Lung microvascular endothelial cell (primary cell): ENCODE measurements around the gene FBXW5. TPM values are rescaled to one million over a fixed set of nuclear protein-coding genes. Genes with fewer than 3 reads are reported as not detected.

Experiments
- DNase-seq, 2 donors: peaks; one replicate each; pipeline versions ENCODE4 v3.0.0 to v3.0.0-alpha.2; 2010; ENCODE audit warnings: low read depth in 2 of 2
- total RNA-seq: library from RNA; depleted of rRNA; stranded (reverse); fragments of >200 nt; gene quantifications from 2 replicates; pipeline ENCODE4 v1.2.1, GENCODE V29; 2014

Gene FBXW5, protein sequence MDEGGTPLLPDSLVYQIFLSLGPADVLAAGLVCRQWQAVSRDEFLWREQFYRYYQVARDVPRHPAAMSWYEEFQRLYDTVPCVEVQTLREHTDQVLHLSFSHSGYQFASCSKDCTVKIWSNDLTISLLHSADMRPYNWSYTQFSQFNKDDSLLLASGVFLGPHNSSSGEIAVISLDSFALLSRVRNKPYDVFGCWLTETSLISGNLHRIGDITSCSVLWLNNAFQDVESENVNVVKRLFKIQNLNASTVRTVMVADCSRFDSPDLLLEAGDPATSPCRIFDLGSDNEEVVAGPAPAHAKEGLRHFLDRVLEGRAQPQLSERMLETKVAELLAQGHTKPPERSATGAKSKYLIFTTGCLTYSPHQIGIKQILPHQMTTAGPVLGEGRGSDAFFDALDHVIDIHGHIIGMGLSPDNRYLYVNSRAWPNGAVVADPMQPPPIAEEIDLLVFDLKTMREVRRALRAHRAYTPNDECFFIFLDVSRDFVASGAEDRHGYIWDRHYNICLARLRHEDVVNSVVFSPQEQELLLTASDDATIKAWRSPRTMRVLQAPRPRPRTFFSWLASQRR
- total RNA-seq: 115 and 192 TPM in 2 replicates

DNA sequence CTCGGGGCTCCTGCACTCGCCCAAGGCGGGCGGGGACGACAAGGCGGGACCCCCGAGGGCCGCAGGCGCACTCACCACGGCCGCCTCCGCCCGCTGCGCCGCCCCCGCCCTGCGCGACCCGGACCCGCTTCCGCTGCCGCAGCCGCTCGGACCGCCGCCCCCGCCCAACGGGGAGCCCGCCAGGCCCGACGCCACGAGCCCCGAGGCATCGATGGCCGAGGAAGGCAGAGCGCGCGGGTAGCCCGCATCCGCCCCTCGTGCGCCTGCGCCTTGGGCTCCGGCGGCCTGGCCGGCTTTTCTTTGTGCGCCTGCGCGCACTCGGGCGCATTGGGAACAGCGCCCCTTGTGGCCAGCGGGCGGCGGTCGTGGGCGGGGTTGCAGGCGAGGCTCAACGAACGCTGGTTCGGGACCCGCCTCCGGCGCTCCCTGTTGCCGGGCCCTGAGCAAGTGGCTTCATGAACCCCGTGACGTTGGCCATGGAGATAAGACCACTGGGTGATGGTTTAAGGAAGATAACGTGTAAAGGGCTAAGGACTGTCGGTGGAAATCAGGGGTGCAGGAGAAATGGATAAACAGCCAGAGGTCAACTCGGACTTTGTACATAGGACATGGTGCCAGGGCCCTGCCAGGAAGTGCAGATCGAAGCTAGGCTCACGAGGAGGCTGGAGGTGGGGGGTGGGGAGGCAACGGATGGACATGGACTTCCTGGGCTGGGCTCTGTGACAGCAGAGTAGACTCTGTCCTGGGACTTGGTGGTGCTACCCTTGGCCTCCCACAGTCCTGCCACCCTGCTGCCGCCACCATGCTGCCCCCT, at the start of gene FBXW5, which contains the start of gene C8G:
Gene FBXW5, minus strand, starts transcription at position 220 of the 814 bp plus-strand sequence. CDS start 655 bp downstream, outside the sequence.
Gene C8G, plus strand, starts transcription at position 725 of the 814 bp plus-strand sequence. Its CDS starts 78 bp downstream, at position 803.
- peak; percentile 94 to 97 for DNase-seq

DNA sequence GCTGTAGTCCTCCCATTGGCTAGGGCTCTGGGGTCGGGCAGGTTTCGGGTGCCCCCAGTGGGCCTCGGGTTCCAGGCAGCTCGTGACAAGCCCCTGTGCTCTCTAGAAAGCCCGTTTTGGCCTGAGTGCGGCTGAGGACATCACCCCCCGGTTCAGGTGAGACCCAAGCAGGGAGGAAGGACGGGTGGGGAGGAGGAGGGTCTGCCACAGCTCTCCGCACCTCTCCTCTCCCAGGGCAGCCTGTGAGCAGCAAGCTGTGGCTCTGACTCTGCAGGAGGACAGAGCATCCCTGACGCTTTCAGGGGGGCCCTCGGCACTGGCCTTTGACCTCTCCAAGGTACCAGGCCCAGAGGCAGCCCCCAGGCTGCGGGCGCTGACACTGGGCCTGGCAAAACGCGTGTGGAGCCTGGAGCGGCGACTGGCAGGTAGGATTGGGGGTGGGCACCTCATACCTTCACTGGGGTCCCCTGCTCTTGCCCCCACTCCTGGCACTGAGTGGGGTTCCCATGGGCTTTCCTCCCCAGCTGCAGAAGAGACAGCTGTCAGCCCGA, 48.4 kb upstream of the FBXW5 start:
- no peak for DNase-seq

DNA sequence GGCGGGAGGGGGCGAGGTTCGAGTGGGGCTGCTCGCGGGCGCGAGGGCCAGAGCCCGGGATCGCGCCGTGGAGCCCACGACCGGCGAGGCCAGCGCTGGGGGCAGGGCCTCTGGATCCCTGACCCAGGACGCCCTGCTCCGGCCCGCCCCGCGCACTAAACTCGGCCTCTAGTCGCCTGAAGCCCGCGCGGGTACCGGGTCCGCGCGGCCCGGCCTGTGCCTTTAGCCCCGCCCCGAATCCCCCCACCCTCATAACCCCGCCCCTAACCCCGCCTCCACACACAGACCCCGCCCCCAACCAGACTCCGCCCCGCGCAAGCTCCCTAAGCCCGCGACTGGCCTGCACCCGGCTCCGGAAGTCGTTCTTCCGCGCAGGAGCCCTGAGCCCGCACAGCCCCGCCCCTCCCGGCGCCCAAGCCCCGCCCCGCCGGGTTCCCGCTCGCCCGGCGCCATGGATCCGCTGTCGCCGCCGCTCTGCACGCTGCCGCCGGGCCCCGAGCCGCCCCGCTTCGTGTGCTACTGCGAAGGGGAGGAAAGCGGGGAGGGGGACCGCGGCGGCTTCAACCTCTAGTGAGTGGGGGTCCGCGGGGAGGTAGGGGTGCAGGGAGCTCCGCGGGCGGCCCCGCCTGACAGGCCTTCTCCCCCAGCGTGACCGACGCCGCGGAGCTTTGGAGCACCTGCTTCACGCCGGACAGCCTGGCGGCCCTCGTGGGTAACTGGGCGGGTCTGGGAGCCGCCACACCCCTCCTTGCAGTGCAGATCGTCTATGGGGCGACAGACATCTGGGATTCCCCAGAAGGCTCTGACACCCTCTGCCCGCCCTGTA, 47.7 kb upstream of the FBXW5 start, which contains the start of gene PAXX:
Gene PAXX, plus strand, starts transcription at position 430 of the 826 bp plus-strand sequence. Its CDS starts 22 bp downstream, at position 452.
- peak; percentile 93 to 94 for DNase-seq

DNA sequence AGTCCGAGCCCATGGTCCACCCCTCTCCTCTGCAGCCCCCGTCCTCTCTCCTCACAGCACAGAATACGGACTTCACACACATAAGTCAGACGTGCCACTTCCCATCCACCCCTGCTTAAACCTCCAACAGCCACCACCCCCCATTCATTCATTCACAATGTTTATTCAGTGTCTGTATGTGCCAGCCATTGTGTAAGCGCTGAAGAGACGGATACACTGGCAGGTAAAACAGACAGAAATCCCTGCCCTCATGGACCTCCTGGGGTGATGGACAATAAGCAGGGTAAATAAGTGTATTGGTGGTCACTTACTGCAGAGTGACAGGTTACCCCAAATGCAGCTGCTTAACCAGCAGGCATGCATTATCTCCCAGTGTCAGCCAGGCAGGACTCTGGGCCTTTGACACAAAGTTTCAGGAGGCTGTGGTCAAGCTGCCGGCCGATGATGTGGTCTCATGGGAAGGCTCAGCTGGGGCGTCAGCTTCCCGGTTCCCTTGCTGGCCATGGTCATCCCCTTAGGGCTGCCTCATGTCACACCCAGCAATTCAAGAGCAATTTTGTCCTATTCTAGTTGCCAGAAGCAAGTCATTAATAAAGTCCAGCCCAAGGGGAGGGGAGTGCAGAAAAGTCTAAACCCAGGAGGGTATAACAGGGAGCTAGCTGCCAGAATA, 45.8 kb upstream of the FBXW5 start:
- DNase-seq: peak in 1 of 2 donors; percentile 68

DNA sequence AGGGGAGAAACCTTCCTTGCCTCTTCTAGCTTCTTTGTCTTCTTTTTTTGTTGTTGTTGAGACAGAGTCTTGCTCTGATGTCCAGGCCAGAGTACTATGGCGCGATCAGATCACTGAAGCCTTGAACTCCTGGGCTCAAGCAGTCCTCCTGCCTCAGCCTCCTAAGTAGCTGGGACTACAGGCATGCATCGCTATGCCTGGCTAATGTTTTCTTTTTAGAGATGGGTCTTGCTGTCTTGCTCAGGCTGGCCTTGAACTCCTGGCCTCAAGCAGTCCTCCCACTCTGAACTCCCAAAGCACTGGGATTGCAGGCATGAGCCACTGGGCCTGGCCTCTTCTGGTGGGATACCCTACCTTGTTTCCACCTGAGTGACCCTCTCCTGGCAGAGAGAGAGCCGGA, 44.3 kb upstream of the FBXW5 start:
- DNase-seq: no peak

DNA sequence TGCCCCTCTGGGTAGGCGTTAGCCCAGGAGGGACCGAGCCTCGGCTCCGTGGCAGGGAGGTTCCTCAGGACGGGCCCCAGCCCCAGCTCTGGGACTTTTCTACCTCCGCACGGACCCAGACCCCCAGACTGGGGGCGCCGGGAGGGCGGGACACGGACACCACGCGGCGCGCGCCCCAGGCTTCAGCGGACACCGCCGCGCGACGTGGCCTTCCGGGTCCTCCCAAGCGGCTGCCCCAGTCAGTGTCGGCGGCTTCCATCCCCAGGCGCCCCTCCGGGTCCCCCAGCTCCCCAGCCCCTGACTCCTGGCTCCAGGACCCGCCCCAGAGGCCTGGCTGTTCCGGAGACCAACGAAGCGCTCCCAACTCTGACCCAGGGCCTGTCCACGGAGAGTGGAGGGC, 41.3 kb upstream of the FBXW5 start:
- no peak for DNase-seq

DNA sequence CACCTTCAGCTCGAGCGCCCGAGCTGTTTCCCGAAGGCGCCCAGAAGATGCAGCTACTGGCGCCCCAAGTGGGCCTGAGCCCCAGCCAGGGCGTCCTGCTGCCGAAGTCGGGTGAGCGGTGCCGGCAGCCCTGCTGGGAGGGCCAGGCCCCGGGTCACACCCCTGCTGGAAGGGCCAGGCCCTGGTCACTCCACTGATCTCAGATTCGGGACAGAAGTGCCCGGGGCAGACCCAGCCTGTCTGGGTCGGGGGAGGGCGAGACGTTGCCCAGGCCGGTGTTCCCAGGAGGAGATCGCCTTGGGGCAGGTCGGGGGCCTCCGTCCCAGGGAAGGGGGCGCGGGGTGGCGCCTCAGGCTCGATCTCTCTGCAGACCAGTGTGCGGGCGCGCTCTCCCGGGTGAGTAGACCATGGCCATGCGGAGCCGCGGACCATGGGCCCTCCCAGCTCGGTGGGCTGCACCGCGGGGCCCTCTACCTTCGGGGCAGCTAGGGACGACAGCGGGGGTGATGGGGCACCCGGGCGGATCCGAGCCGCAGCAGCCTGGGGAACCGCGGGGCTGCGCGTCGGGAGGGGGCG, 40.6 kb upstream of the FBXW5 start:
- no peak for DNase-seq

DNA sequence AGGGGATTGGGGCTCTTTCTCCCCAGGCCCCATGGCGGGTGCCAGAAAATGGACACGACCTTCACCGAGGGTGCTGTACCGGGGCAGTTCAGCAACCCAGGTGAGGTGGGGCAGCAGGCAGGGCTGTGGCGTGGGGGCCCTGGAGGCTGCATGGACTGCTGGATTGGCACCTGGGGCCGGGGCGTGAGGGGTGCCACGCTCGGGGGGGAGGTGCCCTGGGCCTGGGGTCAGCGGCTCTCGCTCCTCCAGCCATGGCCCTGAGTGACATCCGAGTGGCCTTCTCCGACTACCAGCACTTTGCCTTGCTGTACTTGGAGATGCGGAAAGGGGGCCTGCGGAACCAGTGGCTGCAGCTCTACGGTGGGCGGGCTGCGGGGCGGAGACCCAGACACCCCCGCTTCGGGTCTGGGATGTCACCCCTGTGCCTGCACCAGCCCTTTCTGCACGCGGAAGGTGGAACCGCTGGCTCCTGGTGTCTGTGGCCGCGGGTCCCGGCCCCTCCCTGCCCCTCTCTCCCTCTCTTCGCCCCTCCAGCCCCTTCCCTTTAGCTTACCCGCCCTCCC, 40.0 kb upstream of the FBXW5 start:
- no peak for DNase-seq

DNA sequence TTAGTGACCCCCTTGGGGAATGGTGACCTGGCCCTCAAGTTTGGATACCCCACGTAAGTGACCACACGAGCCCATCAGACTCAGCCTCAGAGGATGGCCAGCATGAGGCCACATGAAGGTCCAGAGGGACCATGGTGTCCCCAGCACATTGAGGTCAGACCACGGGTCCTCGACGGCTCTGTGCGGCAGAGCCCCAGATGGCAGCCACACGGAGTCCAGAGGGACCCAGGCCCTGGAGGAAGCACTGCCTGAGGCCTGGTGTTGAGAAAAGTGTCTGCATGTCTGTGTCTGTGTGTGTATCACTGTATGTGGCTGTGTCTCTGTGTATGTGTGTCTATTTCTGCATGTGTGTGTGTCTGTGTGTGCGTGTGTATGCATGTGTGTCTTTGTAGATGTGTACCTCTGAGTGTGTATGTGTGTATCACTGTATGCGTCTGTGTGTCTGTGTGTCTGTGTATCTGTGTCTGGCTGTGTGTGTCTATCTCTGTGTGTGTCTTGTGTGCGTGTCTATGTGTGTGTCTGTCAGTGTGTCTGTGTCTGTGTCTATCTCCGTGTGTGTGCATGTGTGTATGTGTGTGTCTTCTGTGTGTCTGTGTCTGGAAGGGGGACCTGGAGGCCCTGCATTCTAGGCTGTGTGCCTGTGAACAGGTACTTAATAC, 39.2 kb upstream of the FBXW5 start:
- no peak for DNase-seq

DNA sequence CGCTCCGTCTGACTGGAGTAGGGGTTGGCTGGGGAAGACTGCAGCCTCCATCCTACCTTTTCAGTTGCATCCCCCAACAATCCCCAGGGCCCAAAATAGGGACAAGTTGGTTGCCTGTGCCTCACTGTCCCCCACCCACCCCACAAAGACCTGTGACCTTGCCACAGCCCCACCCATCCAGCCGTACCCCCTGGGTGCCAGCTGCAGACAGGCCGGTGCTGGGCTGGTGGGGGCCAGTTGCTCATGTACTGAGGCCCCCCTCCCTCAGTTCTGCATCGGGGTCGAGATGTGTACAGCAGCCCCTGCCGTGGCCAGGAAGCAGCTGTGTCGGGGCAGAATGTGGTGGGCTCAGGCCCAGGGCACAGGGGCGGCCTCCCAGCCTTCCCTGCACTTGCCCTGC, 38.6 kb upstream of the FBXW5 start:
- no peak for DNase-seq

DNA sequence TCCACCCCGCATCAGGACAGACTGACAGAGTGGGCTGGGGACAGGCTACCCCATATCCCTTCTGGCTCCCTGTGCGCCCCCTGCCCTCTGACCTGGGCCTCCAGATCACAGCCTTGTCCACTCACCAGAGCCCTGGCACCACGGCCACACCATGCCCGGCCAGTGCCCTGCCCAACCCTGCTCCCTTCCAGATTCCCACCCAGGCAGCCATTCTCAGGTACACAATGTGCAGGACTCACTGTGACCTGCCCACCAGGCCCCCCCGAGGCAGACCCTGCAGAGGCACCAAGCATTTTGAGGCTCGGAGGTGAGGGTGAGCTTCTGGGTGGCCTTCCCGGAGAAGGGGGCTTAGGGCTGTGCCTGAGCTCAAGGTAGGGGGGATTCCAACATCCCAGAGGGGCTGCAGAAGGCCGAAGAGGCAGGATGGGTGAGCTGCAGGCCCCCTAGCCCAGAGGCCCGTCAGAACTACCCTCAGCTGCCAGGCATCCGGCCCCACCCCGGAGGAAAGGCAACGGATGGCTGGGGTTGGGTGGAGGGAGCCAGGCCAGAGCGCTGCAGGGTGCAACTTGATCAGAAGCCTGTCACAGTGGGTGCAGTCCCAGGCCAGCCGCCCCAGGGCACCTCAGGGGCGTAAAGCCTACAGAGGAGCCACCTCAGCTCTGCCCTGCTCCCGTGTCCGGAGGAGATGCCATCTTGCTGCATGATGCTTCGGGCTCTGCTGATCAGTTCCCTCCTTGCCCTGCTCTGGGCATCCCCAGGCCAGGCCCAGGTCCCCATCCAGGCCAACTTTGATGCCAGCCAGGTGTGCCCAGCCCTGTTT, 37.9 kb upstream of the FBXW5 start, which contains the start of gene LCNL1:
Gene LCNL1, plus strand, starts transcription at position 762 of the 820 bp plus-strand sequence. CDS start 594 bp downstream, outside the sequence.
- DNase-seq: no peak

DNA sequence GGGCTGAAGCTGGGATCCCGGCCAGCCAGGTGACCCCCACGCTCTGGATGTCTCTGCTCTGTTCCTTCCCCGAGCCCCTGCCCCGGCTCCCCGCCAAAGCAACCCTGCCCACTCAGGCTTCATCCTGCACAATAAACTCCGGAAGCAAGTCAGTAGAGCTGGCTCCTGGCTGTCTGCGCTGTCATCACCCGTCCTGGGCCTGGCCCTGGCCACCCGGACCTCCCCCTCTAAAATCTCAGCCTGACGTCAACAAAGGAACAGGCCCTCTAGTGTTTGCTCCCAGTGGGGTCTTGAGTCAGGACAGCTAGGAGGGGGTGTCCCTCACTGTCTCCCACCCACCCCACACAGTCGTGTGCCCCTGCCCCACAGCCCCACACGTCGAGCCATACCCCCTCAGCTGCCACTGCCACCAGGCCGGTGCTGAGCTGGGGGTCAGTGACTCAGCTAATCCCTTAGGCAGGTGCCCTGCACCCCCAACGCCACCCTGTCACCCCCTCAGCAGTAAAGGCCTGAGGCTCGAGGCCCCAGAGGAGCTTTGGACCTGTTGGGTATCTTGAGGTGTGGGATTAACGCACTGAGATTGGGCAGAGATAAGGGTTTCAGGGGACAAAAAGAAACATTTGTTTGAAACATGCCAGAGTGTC, 37.2 kb upstream of the FBXW5 start:
- peak; percentile 52 to 87 for DNase-seq

DNA sequence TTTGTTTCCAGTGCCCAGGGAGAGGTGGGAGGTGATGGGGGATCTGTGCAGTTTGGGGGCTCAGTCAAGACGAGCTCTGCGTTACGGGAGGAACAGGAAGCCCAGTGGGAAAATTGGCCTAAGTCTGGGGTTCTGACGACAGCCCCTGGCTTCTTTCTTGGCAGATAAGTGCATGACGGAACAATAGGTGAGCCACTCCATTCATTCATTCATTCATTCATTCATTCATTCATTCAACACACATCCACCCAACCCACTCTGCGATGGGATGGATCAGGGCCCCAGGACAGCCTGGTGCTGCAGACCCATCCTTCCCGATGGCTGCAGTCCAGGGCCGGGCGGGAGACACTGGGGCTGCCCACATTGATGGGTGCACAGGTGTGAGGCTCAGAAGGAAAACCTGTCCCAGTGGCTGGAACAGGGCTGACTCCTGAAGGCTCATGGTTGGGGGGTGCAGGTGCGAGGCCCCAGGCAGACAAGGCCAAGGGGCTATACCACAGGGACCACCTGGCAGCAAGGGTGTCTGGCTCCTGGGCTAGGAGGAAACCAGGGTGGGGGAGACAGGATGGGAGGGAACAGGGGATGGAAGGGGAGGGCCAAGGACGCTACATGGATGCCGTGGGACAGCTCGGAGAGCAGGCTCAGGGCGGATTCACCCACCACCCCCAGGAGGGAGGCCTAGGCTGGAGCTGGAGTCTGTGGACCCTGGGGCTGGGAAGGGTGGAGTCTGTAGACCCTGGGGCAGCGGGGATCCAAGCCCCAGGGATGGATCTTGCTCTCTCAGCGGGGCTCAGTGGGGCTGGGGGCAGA, 36.3 kb upstream of the FBXW5 start:
- no peak for DNase-seq

DNA sequence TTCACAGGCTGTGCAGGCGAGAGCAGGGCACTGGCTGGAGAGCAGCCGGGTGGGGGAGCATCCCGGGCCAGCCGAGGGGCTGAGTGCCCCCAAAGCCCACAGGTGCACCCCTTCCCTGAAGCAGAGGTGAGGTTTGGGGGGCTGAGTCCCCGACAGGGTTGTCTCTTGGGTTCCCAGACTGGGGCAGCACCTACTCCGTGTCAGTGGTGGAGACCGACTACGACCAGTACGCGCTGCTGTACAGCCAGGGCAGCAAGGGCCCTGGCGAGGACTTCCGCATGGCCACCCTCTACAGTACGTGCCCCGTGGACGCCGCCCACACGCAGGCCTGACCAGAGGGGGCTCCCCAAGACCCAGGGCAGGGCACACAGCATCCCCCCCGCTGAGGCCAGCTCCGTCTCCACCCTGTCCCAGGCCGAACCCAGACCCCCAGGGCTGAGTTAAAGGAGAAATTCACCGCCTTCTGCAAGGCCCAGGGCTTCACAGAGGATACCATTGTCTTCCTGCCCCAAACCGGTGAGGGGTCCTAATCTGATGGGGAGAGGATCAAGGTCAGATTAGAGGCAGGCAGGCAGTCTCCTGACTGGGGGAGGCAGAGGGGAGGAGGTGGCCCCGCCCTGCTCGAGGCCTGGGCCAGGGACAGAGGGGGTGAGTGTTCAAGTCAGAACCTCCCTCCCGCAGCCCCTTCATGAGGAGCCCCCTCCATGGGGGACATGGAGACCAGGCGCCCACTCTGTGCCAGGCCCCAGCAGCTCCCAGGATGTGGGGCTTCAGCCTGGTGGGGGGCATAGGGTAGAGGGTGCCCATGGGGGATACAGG, 35.4 kb upstream of the FBXW5 start:
- no peak for DNase-seq

DNA sequence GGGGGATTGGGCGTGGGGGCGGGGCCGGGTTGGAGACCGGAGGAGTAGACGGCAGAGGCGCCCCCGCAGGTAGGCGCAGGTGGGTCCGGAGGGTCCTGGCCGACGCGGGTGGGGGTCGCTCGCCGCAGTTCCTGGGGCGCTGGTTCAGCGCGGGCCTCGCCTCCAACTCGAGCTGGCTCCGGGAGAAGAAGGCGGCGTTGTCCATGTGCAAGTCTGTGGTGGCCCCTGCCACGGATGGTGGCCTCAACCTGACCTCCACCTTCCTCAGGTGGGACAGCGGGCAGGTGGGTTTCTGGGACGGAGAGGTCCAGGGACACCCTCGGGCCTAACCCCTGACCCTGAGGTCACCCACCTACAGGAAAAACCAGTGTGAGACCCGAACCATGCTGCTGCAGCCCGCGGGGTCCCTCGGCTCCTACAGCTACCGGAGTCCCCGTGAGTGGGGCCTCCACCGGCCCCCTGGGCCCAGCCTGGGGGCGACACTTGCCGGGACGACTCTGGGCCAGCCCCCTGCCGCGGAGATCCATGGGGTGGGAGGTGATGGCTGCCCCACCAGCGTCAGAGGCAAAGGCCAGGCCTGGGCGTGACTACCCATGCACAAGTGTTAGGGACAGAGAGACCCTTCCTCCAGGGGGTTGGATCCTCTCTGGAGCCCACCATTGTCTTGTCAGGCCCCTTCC, 34.5 kb upstream of the FBXW5 start:
- no peak for DNase-seq
